Measurements from ENCODE around the gene PHYH. TPM values are rescaled to one million over a fixed set of nuclear protein-coding genes. Genes with fewer than 3 reads are reported as not detected.
A peak's percentile ranks its signal among the peaks of the same experiment; 100 is the strongest.

The PHYH gene
- total RNA-seq = 18.0 and 20.0 TPM in 2 replicates

- peak; percentile 79 for DNase-seq (ENCODE audit: low spot score)
- no peaks in the 10 kb centered on the region for H3K9me3 Mint-ChIP-seq
- no peaks in the 10 kb centered on the region for H3K27me3 Mint-ChIP-seq (ENCODE audit: low read depth)
- H3K4me1 Mint-ChIP-seq (ENCODE audit: low read depth) = peaks cover 14% of the 10 kb centered on the region
- intact Hi-C loops (cut with micrococcal nuclease) = loop anchor here (5.0 kb wide), 1 partner anchor 202 kb away; no protein-coding TSS in a partner anchor
- H3K27ac Mint-ChIP-seq = peak within 1 kb of the TSS; percentile 85
- H3K4me3 Mint-ChIP-seq (ENCODE audit: low read depth) = peak within 1 kb of the TSS; percentile 83
- peaks cover 3% of the 10 kb centered on the region for H3K36me3 Mint-ChIP-seq (ENCODE audit: low read depth)
These were observed at the start of gene PHYH for GRCh38 chr10:13299437-13300287. TSS of gene PHYH (minus strand) at chr10:13300064. CDS start at chr10:13300042, 22 bp downstream.

DNA sequence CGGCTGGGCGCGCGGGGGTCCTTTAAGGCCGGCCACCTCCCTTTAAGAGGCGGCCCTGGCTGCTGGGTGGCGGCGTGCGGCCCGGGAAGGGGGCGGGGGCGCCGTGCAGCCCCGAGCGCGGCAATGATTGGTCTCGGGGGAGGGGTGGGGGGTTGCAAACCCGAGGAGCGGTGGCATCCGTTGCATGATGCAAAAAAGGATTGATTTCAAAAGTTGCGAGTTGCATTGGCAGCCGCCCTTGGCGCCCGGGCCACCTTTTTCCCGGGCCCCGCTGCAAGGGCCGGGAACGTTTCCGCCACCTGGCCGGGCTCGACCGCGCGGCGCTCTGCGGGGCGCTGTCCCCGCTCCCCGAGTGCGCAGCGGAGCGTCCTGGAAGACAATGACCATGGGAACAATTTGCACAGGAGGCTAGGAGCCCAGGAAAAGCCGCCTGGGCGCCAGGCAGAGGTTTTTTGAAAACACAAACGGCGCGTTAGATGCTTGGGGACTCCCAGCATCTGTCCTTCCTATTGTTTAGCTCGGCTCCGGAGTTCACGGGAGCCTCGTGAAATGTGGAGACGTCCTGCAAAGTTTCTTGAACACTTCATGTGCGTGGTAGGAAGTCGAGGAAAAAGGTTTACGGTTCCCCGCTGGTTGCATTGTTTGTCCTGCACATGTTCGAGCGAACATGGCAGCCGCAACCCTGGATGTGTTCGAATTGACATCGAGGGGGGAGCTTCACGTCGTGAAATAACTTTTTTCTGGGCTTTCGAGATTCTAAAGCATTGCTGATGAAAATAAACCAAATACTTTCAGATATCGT, 48.6 kb upstream of the PHYH start, which contains the start of gene SEPHS1:
TSS of gene SEPHS1 (minus strand) at position 78 of the 802 bp plus-strand sequence. CDS start 3,343 bp downstream, outside the sequence.
- Mint-ChIP-seq H3K36me3 (ENCODE audit: low read depth) (peaks cover 17% of the 10 kb centered on the region), H3K4me3 (ENCODE audit: low read depth) (peak within 1 kb of the TSS; percentile 90), H3K27me3 (ENCODE audit: low read depth) (peaks cover 5% of the 10 kb centered on the region), H3K9me3 (no peaks in the 10 kb centered on the region), H3K27ac (peak within 1 kb of the TSS; percentile 90), H3K4me1 (ENCODE audit: low read depth) (peaks cover 48% of the 10 kb centered on the region)
- intact Hi-C loops (cut with micrococcal nuclease) = loop anchor here (1.0 to 2.0 kb wide), 2 partner anchors 46 to 188 kb away; partner anchors contain the start of gene MCM10
- peak; percentile 79 for DNase-seq (ENCODE audit: low spot score)

- Mint-ChIP-seq H3K9me3 (no peaks in the 10 kb centered on the region), H3K36me3 (ENCODE audit: low read depth) (peaks cover 22% of the 10 kb centered on the region), H3K27me3 (ENCODE audit: low read depth) (peaks cover under 1% of the 10 kb centered on the region), H3K4me1 (ENCODE audit: low read depth) (peaks cover 47% of the 10 kb centered on the region), H3K4me3 (ENCODE audit: low read depth) (peak overlapping the region; percentile 62), H3K27ac (no peak overlapping the region)
- intact Hi-C loops (cut with micrococcal nuclease) = loop anchor here (1.0 to 2.0 kb wide), 2 partner anchors 45 to 187 kb away; partner anchors contain the start of gene MCM10
- peak; percentile 68 for DNase-seq (ENCODE audit: low spot score)
These were observed 47.8 kb upstream of the PHYH start for GRCh38 chr10:13347500-13348156.

- Mint-ChIP-seq H3K4me3 (ENCODE audit: low read depth) (peak overlapping the region; percentile 80), H3K4me1 (ENCODE audit: low read depth) (peaks cover 41% of the 10 kb centered on the region), H3K27ac (peak overlapping the region; percentile 87), H3K36me3 (ENCODE audit: low read depth) (peaks cover 22% of the 10 kb centered on the region), H3K27me3 (ENCODE audit: low read depth) (no peaks in the 10 kb centered on the region), H3K9me3 (no peaks in the 10 kb centered on the region)
- intact Hi-C loops (cut with micrococcal nuclease) = no loop called here
- DNase-seq (ENCODE audit: low spot score) = no peak
These were observed 47.2 kb upstream of the PHYH start for GRCh38 chr10:13347043-13347499.

- intact Hi-C loops (cut with micrococcal nuclease) = no loop called here
- peaks cover 35% of the 10 kb centered on the region for H3K4me1 Mint-ChIP-seq (ENCODE audit: low read depth)
These were observed 46.6 kb upstream of the PHYH start for GRCh38 chr10:13346283-13347042.

GRCh38 chr10:13340626-13341376, 40.9 kb upstream of the PHYH start:
- Mint-ChIP-seq H3K36me3 (ENCODE audit: low read depth) (peaks cover 54% of the 10 kb centered on the region), H3K27ac (peak overlapping the region; percentile 62), H3K27me3 (ENCODE audit: low read depth) (no peaks in the 10 kb centered on the region), H3K4me3 (ENCODE audit: low read depth) (peak overlapping the region; percentile 21), H3K4me1 (ENCODE audit: low read depth) (peaks cover 23% of the 10 kb centered on the region), H3K9me3 (no peaks in the 10 kb centered on the region)
- intact Hi-C loops (cut with micrococcal nuclease) = no loop called here
- DNase-seq (ENCODE audit: low spot score) = no peak

More at GRCh38 chr10:13346283-13347042, 46.6 kb upstream of the PHYH start:
- DNase-seq (ENCODE audit: low spot score) = no peak
- peaks cover 24% of the 10 kb centered on the region for H3K36me3 Mint-ChIP-seq (ENCODE audit: low read depth)
- H3K27ac Mint-ChIP-seq = peak overlapping the region; percentile 87
- H3K9me3 Mint-ChIP-seq = no peaks in the 10 kb centered on the region
- H3K27me3 Mint-ChIP-seq (ENCODE audit: low read depth) = no peaks in the 10 kb centered on the region
- peak overlapping the region; percentile 80 for H3K4me3 Mint-ChIP-seq (ENCODE audit: low read depth)

DNA sequence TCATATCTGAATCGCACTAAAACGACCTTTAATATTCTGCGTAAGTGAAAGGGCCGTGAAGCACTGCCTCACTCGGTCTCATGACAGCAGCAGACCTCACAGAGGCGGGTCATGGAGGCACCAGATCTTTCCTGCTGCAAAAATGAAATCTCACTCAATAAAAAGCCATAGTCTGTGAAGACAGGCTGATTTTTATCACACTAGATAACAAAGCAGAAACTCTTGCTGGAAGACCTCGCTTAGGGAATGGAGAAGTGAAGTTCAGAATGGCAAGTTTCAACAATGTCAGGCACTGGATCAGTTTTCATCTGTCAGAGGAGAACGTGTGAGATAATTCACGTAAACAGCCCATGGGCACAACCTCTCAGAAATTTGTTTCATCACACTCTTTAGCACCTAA, 40.2 kb upstream of the PHYH start:
- Mint-ChIP-seq H3K36me3 (ENCODE audit: low read depth) (peaks cover 51% of the 10 kb centered on the region), H3K27me3 (ENCODE audit: low read depth) (no peaks in the 10 kb centered on the region), H3K27ac (peak overlapping the region; percentile 31), H3K9me3 (no peaks in the 10 kb centered on the region), H3K4me3 (ENCODE audit: low read depth) (peak overlapping the region; percentile 5), H3K4me1 (ENCODE audit: low read depth) (peaks cover 21% of the 10 kb centered on the region)
- DNase-seq (ENCODE audit: low spot score) = no peak
- intact Hi-C loops (cut with micrococcal nuclease) = no loop called here

- intact Hi-C loops (cut with micrococcal nuclease) = no loop called here
- no peaks in the 10 kb centered on the region for H3K9me3 Mint-ChIP-seq
- H3K4me3 Mint-ChIP-seq (ENCODE audit: low read depth) = no peak overlapping the region
- H3K27me3 Mint-ChIP-seq (ENCODE audit: low read depth) = no peaks in the 10 kb centered on the region
- peaks cover 16% of the 10 kb centered on the region for H3K4me1 Mint-ChIP-seq (ENCODE audit: low read depth)
- no peak overlapping the region for H3K27ac Mint-ChIP-seq
- H3K36me3 Mint-ChIP-seq (ENCODE audit: low read depth) = peaks cover 48% of the 10 kb centered on the region
- no peak for DNase-seq (ENCODE audit: low spot score)
These were observed 38.7 kb upstream of the PHYH start for GRCh38 chr10:13338390-13339110.

DNA sequence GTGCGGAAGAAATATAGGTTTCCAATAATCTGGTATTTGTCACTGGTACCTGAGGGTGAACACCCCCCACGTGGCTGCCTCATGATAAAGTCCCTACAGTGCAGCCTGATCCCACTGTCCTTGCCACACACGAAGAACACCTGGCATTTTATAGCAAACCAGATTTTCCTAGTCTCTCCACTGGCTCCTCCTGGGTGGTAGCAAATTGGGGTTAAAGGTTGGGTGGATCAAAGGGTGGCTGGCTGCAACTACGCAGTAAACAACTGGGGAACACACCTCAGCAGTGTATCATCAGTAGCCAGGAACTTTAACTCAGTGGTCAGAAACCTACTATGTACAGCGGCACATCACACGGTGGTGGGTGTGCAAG, 37.9 kb upstream of the PHYH start:
- Mint-ChIP-seq H3K27me3 (ENCODE audit: low read depth) (no peaks in the 10 kb centered on the region), H3K9me3 (no peaks in the 10 kb centered on the region), H3K36me3 (ENCODE audit: low read depth) (peaks cover 44% of the 10 kb centered on the region), H3K4me1 (ENCODE audit: low read depth) (peaks cover 16% of the 10 kb centered on the region), H3K4me3 (ENCODE audit: low read depth) (no peak overlapping the region), H3K27ac (no peak overlapping the region)
- intact Hi-C loops (cut with micrococcal nuclease) = no loop called here
- no peak for DNase-seq (ENCODE audit: low spot score)

- intact Hi-C loops (cut with micrococcal nuclease) = no loop called here
- no peak for DNase-seq (ENCODE audit: low spot score)
- Mint-ChIP-seq H3K4me1 (ENCODE audit: low read depth) (peaks cover 16% of the 10 kb centered on the region), H3K36me3 (ENCODE audit: low read depth) (peaks cover 48% of the 10 kb centered on the region), H3K27me3 (ENCODE audit: low read depth) (no peaks in the 10 kb centered on the region), H3K4me3 (ENCODE audit: low read depth) (no peak overlapping the region), H3K27ac (no peak overlapping the region), H3K9me3 (no peaks in the 10 kb centered on the region)
These were observed 37.4 kb upstream of the PHYH start for GRCh38 chr10:13337128-13337826.
